Activated T-helper 17 cell treated with anti-CD3 and anti-CD28 coated beads, Interleukin-2, amount 50 U/mL, for 72 hours (primary cell): ENCODE measurements around the gene UNC93B1. TPM values are rescaled to one million over a fixed set of nuclear protein-coding genes. Genes with fewer than 3 reads are reported as not detected.
A peak's percentile ranks its signal among the peaks of the same experiment; 100 is the strongest.
"Not testable (repeated sequence)": the region's sequence is repeated elsewhere in the genome, so short reads cannot be mapped to it uniquely, and the experiment has no call there.

Source experiments
- ATAC-seq: fragments of 150-1000 bp; cut with Tn5 transposase; replicated peaks from 2 replicates; pipeline ENCODE4 v1.10.0; 2021; ENCODE audit warnings: mild to moderate bottlenecking, moderate library complexity
- H3K27ac Mint-ChIP-seq: one replicate; pipeline ENCODE4 v1.8.0; 2022; ENCODE audit warnings: mixed read lengths
- H3K27me3 Mint-ChIP-seq: one replicate; pipeline ENCODE4 v1.8.0; 2022; ENCODE audit warnings: mixed read lengths
- H3K36me3 Mint-ChIP-seq: one replicate; pipeline ENCODE4 v1.8.0; 2022; ENCODE audit warnings: low read depth, mild to moderate bottlenecking, mixed read lengths
- H3K4me1 Mint-ChIP-seq: one replicate; pipeline ENCODE4 v1.8.0; 2022; ENCODE audit warnings: mixed read lengths
- H3K4me3 Mint-ChIP-seq: one replicate; pipeline ENCODE4 v1.8.0; 2022; ENCODE audit warnings: mild to moderate bottlenecking, mixed read lengths
- H3K9me3 Mint-ChIP-seq: one replicate; pipeline ENCODE4 v1.8.0; 2022; ENCODE audit warnings: mixed read lengths
- total RNA-seq, 2 donors: library from RNA; stranded (reverse); gene quantifications; one replicate each; pipeline ENCODE4 v1.2.3, GENCODE V29; 2022

UNC93B1 gene
- total RNA-seq, 2 donors from 2014 or later, result 13.1 to 14.8 TPM

DNA sequence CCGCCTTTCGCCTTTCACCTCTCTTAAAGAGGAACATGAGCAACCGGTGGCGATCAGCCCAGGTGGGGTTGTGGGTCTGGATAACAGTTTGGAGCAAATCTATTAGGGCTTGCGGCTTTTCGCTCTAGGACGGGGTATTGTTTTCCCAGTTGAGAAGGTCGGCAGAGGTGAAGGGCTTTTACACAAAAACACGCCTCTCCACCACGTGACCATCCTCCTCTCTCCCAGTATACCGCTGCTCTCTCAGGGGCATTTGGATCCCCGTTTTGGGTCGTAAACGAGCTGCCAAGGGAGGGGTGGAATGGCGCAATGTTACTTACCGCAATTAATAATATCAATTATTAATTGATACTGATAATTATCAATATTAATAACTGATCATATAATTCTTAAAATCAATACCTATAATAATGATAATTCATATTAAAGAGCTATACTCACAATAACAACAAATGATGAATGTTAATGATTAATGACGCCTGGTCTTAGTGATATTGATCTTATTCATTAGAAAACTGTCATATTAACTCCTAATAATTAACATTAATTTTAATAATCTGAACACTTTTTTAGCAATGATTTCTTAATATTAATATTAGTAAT lies 21.5 kb downstream of the UNC93B1 start:
- H3K27ac Mint-ChIP-seq, H3K4me1 Mint-ChIP-seq, ATAC-seq, H3K36me3 Mint-ChIP-seq, H3K9me3 Mint-ChIP-seq, H3K4me3 Mint-ChIP-seq: not testable (repeated sequence)
- H3K27me3 Mint-ChIP-seq, result peaks cover 11% of the 10 kb centered on the region

DNA sequence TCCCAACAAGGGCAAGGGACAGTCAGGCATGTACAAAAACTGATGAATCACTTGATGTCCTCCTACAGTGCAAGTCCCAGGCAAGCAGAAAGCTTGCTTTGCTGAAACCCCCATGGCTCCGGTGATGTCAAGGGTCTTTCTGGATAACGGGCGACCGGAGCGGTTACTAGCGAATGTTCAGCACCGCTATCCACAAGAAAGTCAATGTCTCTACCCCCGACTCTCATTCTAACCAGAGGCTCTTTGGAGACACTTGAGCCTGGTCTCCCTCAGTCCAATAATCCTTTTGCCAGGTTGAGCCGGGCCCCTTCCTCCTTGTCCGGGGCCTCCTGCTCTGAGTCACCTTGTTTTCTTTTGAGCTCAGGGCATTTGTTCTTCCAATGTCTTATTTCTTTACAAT lies 22.7 kb downstream of the UNC93B1 start:
- not testable (repeated sequence) for H3K27ac Mint-ChIP-seq, ATAC-seq, H3K4me3 Mint-ChIP-seq, H3K9me3 Mint-ChIP-seq, H3K4me1 Mint-ChIP-seq, H3K36me3 Mint-ChIP-seq
- peaks cover 14% of the 10 kb centered on the region for H3K27me3 Mint-ChIP-seq

DNA sequence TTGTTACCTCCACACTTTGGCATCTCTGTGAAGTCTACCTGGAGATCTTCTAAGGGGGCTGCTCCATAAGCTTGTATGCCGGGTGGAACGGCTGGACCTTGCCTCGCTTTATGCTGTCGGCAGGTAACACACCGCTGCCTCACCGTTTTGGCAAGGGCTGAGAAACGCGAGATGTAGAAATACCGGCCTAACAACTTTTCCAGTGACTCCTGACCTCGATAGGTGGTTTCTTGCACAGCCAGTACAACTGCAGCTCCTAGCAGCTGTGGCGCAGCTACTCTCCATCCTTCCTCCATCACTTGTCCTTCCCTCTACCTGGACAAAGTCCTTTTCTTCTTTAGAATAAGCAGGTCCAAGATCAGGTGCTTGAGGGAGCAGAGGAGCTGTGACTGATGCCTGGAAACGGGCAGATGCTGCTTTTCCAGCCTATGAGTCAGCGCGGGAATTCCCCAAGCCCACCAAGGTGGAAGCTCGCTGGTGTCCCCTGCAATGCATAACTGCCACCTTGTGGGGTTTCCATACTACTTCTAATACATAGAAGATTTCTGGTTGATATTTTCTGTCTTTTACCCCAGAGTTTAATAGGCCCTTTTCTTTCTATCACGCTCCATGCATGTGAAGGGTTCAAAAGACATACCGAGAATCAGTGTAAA lies 25.0 kb downstream of the UNC93B1 start:
- H3K27ac Mint-ChIP-seq, H3K4me1 Mint-ChIP-seq, H3K9me3 Mint-ChIP-seq, H3K4me3 Mint-ChIP-seq, H3K36me3 Mint-ChIP-seq, ATAC-seq: not testable (repeated sequence)
- peaks cover 18% of the 10 kb centered on the region for H3K27me3 Mint-ChIP-seq

DNA sequence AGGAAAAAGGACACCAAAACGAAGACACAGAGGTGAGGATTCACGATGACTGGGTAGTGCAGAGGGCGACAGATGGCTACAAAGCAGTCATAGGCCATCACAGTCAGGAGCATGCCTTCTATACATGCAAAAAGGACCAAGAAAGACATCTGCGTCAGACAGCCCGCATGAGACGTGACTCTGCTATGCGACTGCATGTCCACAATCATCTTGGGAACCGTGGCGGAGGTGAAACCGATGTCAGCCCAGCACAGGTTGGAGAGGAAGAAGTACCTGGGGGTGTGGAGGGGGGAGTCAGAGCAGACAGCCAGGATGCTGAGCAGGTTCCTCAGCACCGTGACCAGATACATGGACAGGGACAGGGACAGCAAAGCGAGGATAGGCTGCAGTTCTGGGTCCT lies 29.2 kb downstream of the UNC93B1 start:
- not testable (repeated sequence) for H3K27ac Mint-ChIP-seq, ATAC-seq, H3K4me3 Mint-ChIP-seq, H3K4me1 Mint-ChIP-seq, H3K9me3 Mint-ChIP-seq, H3K36me3 Mint-ChIP-seq
- H3K27me3 Mint-ChIP-seq, result peaks cover 22% of the 10 kb centered on the region

DNA sequence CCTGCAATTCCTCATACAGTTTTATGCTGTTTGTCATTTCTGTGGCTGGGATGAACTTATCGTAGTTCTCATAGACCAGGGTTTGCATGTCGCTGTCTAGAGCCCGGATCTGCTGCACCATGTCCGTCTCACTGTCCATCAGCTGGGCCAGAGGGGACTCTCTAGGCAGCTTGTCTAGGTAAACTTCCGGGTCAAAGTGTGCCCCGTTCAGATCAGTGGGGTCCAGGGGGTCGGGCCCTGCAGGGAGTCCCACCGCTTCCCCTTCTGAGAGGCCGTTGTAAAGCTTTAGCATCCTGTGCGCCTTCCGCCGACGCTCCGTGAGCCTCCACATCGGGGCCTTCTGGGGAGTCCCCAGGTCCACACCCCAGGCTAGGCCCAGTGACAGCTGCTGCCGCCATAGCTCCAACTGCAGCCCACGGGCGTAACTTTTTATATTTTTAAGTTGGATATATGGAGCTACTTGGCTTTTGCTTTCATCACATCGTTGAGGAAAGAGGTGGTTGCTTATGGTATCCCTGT lies 38.0 kb downstream of the UNC93B1 start:
- not testable (repeated sequence) for H3K36me3 Mint-ChIP-seq, H3K4me3 Mint-ChIP-seq, H3K27ac Mint-ChIP-seq, H3K4me1 Mint-ChIP-seq, H3K9me3 Mint-ChIP-seq, ATAC-seq, H3K27me3 Mint-ChIP-seq

DNA sequence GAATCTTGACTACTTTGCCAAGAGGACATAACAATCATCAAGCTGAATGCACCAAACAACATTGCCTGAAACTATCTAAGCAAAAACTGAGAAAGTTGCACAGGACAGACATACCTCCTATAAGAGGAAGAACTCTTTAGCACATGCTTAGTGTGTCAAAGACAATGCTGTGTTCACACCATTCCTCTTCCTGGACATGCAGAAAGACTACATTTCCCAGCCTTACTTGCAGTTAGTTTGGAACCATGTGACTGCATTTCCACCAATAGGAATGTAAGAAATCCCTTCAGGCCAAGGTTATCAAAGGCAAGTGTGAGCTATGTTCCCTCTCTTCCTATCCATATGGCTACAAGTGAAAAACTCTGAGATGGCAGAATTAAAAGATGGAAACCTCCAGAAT lies 39.2 kb downstream of the UNC93B1 start:
- not testable (repeated sequence) for H3K4me3 Mint-ChIP-seq, H3K27me3 Mint-ChIP-seq, H3K9me3 Mint-ChIP-seq, H3K36me3 Mint-ChIP-seq, ATAC-seq, H3K4me1 Mint-ChIP-seq, H3K27ac Mint-ChIP-seq

DNA sequence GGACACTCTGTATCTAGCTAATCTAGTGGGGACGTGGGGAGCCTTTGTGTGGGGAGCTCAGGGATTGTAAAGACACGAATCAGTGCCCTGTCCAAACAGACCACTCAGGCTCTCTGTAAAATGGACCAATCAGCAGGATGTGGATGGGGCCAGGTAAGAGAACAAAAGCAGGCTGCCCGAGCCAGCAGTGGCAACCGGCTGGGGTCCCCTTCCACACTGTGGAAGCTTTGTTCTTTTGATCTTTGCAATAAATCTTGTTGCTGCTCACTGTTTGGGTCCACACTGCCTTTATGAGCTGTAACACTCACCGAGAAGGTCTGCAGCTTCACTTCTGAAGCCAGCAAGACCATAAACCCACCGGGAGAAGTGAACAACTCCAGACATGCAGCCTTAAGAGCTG lies 40.0 kb downstream of the UNC93B1 start:
- H3K27ac Mint-ChIP-seq, H3K27me3 Mint-ChIP-seq, ATAC-seq, H3K36me3 Mint-ChIP-seq, H3K4me1 Mint-ChIP-seq, H3K9me3 Mint-ChIP-seq, H3K4me3 Mint-ChIP-seq: not testable (repeated sequence)

DNA sequence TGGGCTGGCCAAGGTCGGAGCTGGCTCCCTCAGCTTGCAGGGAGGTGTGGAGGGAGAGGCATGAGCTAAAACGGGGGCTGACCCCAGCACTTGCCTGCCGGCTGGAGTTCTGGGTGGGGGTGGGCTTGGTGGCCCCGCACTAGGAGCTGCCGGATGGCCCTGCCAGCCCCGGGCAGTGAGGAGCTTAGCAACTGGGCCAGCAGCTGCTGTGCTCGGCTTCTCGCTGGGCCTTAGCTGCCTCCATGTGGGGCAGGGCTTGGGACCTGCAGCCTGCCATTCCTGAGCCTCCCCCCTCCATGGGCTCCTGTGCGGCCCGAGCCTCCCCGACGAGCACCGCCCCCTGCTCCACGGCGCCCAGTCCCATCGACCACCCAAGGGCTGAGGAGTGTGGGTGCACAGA lies 40.7 kb downstream of the UNC93B1 start:
- not testable (repeated sequence) for ATAC-seq, H3K9me3 Mint-ChIP-seq, H3K27ac Mint-ChIP-seq, H3K4me1 Mint-ChIP-seq, H3K4me3 Mint-ChIP-seq, H3K27me3 Mint-ChIP-seq, H3K36me3 Mint-ChIP-seq

DNA sequence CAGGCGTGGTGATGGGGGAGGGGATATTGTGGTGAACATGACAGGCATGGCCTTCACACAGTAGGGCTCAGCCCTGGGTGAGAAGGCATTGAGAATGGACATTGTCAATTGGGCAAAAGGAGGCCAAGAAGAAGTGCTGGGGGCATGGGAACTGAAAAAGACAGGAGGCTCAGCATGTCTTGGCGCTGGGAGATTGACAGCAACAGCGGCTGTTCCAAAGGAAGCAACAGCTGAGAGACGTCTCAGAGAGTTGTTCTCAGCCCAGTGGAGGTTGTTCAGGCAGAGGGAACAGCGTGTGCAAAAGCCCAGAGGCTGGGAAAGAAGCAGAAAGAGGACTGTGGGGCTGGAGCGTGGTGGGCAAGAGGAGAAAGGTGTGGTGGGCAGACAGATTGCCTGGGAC lies 47.7 kb downstream of the UNC93B1 start:
- H3K4me1 Mint-ChIP-seq, ATAC-seq, H3K36me3 Mint-ChIP-seq, H3K9me3 Mint-ChIP-seq, H3K27ac Mint-ChIP-seq: not testable (repeated sequence)
- Mint-ChIP-seq H3K27me3 (peaks cover 18% of the 10 kb centered on the region), H3K4me3 (peak overlapping the region; percentile 79)

DNA sequence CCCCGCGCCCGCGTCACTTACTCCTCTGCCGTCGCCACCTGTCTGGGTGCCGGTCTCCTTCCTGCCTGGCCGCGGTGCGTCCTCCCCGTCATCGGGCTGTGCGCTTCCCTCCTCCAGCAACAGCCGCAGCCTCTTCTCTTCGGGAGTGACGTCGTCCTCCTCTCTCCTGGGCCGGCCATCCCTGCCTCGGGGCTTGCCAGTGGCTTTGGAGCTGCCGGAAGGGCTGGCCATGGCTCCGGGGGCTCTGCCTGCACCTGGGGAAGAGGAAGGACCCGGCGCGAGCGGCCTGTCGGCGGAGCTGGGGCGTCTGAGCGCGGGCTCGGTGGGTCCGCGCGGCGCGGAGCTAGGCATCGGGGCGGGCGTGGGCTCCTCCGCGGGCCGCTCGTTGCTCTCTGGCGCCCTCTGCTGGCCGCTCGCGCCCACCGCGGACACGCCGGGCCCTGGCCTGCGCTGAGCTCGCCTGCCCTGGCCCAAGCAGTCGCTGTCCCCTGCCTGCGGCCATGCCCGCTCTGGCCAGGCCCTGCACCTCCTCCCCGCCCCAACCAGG lies 48.4 kb downstream of the UNC93B1 start:
- H3K36me3 Mint-ChIP-seq, H3K4me1 Mint-ChIP-seq, H3K9me3 Mint-ChIP-seq: not testable (repeated sequence)
- ATAC-seq, result peak; percentile 96
- Mint-ChIP-seq H3K27ac (peak overlapping the region; percentile 59), H3K4me3 (peak overlapping the region; percentile 79), H3K27me3 (peaks cover 13% of the 10 kb centered on the region)

DNA sequence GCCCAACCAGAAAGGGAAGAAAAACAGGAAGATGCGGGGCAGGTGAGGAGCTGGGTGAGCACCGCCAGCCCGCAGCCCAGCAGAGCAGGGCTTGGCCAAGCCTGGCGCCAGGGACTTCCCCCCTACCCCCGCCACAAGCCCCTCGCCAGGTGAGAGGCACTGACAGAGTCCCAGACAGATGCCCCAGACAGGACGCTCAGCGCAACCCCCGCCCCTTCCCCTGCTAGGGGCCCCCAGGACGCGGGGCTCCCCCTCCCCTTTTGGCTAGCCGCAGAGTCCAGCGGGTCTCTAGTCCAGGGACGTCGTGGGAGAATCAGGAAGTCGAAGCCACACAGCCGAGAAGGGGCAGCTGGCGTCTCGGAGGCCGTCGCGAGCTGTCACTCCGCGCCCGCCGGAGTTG lies 48.9 kb downstream of the UNC93B1 start:
- Mint-ChIP-seq H3K27me3 (peaks cover 13% of the 10 kb centered on the region), H3K27ac (peak overlapping the region; percentile 59), H3K4me3 (peak overlapping the region; percentile 79)
- H3K4me1 Mint-ChIP-seq, ATAC-seq, H3K36me3 Mint-ChIP-seq, H3K9me3 Mint-ChIP-seq: not testable (repeated sequence)

DNA sequence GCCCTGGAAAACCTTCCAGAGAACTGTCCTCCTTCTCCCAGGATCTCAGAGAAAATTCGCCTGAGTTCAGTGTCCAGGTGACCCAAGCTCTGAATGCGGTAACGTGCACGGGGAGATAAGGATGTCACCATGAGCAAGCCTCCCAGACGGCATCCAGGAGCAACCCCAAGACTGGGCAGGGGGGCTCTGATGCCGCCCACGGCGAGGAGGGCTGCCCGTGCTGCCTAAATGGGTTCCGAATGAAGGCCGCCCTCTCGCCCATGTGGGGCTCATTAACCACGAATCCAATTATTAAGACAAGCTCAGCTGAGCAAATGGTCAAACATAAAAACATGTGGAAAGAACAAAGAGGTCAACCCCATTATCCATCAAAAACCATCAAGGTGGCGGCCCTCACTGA lies 49.6 kb downstream of the UNC93B1 start:
- not testable (repeated sequence) for H3K9me3 Mint-ChIP-seq, ATAC-seq, H3K36me3 Mint-ChIP-seq, H3K27ac Mint-ChIP-seq, H3K4me1 Mint-ChIP-seq
- H3K4me3 Mint-ChIP-seq, result peak overlapping the region; percentile 79
- peaks cover 10% of the 10 kb centered on the region for H3K27me3 Mint-ChIP-seq

DNA sequence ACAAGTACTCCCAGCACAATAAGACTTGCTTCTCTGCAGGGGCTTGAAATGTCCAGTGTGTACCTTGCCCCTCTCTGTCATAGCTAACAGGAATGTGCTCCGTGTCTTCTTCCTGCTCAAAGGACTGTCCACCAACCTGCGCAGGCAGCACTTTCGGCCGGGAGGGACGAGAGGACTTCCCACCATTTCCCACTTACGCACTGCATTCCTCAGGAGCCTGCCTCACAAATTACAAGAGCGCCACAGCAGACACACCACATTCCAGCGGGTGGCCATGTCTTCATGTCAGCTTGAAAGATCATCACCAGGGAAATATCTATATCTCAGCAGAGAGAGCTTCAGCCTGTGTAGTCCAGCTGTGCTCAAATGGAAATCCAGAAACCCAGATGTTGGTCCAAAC lies 53.2 kb downstream of the UNC93B1 start:
- H3K9me3 Mint-ChIP-seq, H3K36me3 Mint-ChIP-seq, H3K4me1 Mint-ChIP-seq, H3K27ac Mint-ChIP-seq, ATAC-seq, H3K4me3 Mint-ChIP-seq, H3K27me3 Mint-ChIP-seq: not testable (repeated sequence)

DNA sequence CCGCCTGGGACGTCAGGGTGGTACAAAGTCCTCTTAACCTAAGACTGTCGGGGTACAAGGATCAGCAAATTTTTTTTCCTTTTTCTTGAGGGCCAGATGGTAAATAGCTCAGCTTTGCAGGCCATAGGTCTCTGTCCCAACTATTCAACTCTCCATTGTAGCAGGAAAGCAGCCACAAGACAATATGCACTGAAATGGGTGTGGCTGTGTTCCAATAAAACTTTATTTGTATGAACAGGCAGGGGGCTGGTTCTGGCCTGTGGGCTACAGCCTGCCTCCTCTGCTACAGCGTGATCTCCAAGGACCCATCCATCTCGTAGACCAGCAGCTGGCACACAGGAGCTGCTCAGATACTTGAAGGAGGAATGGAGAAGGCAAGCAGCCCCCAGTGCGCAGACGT lies 56.1 kb downstream of the UNC93B1 start:
- not testable (repeated sequence) for H3K27ac Mint-ChIP-seq, H3K9me3 Mint-ChIP-seq, H3K4me3 Mint-ChIP-seq, H3K27me3 Mint-ChIP-seq, H3K36me3 Mint-ChIP-seq, H3K4me1 Mint-ChIP-seq, ATAC-seq

DNA sequence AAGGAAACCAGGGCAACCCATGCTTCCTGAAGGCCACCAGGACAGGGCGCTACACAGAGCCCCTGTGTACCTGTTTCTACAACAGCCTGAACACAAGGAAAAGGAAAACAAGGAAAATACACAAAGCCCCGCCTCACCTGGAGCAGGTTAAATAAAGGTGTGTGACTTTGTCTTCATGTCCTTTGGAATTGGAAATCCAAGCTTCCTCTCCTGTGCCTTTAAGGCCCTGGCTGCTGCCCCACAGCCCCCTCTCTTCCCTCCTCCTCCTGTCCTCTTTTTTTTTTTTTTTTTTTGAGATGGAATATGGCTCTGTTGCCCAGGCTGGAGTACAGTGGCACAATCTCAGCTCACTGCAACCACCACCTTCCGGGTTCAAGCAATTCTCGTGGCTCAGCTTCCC lies 57.5 kb downstream of the UNC93B1 start:
- H3K4me3 Mint-ChIP-seq, H3K9me3 Mint-ChIP-seq, H3K27me3 Mint-ChIP-seq, ATAC-seq, H3K36me3 Mint-ChIP-seq, H3K27ac Mint-ChIP-seq, H3K4me1 Mint-ChIP-seq: not testable (repeated sequence)
